GM21619 (cell line): ENCODE results near the gene ADAMTS12.

Experiments
- ATAC-seq: cut with Tn5 transposase; IDR thresholded peaks from one replicate; pipeline ENCODE4 v1.9.1; 2021; ENCODE audit not compliant: unreplicated experiment

Gene ADAMTS12

DNA sequence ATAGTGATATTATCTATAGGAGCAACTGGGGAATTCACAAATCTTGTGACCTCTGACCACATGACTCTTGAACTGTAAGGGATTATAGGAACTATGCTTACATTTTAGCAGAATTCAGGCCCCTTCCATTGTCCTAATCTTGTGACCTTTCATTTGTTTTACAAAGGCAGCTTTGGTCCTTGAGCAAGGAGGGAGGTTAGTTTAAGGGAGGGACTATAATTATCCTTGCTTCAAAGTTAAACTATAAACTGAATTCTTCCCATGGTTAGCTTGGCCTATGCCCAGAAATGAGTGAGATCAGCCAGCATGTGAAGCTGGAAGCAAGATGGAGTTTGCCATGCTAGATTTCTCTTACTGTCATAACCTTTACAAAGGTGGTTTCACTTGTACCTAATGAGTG is 399.8 kb downstream of the ADAMTS12 start:
- no peak for ATAC-seq

GRCh38 chr5:33490071-33490665 is 401.6 kb downstream of the ADAMTS12 start:
- ATAC-seq = no peak

- ATAC-seq = no peak
Measured at GRCh38 chr5:33489481-33490067, 402.2 kb downstream of the ADAMTS12 start.

DNA sequence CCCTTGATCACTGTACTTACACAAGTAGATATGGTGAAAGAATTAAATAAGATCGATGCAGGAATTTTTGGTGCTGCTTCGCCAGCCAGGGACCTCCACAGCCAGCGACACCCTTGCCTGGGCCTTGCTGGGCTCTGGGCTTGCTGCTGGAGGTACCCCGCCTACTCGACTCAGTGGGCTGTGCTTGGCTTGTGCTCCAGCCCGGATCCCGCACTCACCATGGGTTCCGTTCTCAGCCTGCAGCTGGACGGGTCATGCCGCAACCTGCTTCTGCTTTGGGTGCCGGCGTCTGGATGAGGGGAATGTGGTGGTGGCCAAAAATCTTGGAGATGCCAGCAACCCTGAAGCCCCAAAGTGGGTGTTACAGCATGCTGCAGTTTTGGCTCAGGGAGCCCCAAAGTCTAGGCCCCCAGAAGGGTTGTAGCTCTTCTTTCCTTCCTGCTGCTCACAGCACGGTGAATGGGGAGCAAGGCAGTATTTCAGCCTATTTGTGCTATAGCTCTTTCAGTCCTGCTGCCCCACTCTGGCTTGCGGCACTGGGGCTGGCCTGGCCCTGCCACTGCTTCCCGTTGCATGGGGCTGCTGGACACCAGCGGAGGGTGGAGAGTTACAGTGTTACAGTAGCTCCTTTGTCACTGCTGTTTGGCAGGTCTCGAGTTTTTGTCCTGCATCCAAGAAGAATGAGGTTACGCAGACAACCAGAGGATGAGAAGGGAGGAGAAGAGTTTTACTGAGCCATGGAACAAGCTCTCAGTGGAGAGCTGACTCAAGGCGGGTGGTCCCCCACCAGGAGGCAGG is 403.0 kb downstream of the ADAMTS12 start:
- no peak for ATAC-seq

- ATAC-seq = no peak
Measured at GRCh38 chr5:33487236-33487635, 404.6 kb downstream of the ADAMTS12 start.

DNA sequence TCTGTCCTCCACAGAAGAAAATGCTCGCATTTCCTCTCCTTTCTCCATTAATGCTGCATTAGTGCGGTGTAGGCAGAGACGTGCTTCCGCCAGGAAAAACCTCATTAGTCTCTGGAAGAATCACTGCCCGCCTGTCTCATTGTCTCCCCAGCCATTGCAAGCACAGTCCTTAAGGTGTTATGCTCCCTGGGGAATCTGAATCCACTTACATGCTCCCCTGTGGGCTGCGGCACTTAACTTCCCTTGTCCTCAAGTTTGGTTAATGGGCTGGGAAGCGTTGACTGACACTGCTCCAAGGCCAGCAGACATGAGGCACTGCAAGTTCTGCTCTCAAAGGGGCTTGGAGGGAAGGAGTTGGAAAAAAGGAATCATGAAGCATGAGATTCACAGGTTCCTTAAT is 409.5 kb downstream of the ADAMTS12 start:
- no peak for ATAC-seq

- no peak for ATAC-seq
Measured at GRCh38 chr5:33480876-33481275, 410.9 kb downstream of the ADAMTS12 start.

GRCh38 chr5:33479311-33479710 is 412.5 kb downstream of the ADAMTS12 start:
- ATAC-seq = no peak

DNA sequence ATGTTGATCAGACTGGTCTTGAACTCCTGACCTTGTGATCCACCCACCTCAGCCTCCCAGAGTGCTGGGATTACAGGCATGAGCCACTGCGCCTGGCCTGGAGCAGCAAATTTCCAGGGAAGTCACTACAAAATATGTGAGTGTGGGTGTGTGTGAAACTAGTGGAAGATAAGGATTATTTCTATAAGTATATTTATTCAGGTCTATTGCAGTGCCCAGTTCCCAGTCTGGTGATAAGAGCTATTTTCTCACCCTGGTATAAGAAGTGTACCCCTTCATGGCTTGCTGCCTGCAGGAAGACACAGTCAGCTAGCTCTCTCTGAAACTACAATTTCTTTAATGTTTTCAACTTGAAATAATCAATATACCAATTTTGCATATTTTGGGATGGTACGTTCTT is 414.0 kb downstream of the ADAMTS12 start:
- ATAC-seq = no peak

GRCh38 chr5:33476992-33477391 is 414.8 kb downstream of the ADAMTS12 start:
- no peak for ATAC-seq

DNA sequence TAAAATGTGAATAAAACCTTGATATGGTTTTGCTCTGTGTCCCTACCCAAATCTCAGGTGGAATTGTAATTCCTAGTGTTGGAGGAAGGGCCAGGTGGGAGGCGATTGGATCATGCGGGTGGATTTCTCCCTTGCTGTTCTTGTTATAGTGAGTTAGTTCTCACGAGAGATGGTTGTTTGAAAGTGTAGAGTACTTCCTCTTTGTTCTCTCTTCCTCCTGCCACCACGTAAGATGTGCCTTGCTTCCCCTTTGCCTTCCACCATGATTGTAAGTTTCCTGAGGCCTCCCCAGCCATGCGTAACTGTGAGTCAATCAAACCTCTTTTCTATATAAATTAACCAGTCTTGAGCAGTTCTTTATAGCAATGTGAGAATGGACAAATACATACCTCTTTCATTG is 416.1 kb downstream of the ADAMTS12 start:
- no peak for ATAC-seq

GRCh38 chr5:33474931-33475499 is 416.8 kb downstream of the ADAMTS12 start:
- no peak for ATAC-seq

DNA sequence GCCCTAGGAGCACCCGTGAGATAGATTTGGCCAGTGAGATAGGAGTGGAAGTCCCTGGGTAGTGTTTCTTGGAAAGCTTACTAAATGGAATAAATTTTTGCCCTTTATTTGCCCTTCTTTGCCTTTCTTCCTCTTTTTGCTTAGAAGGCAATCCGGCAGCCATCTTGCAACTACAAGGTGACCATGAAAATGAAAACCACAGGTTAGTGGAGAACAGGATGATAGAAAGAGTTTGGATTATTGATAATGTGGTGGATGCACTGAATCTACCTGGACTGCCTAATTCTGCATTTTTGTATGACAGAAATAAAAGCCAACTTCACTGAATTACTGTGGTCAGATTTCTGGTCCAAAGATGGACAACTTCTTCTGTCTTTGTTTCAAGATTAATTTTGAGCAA is 417.8 kb downstream of the ADAMTS12 start:
- ATAC-seq = no peak
